Astrocyte (in vitro differentiated cells and primary cell): ENCODE results near the gene SBF2. TPM values are rescaled to one million over a fixed set of nuclear protein-coding genes. Genes with fewer than 3 reads are reported as not detected.
A peak's percentile ranks its signal among the peaks of the same experiment; 100 is the strongest.

Experiments
- DNase-seq: peaks from one replicate; pipeline ENCODE4 v3.0.0-alpha.2; 2010; ENCODE audit warnings: low read depth
- FAIRE-seq: peaks from 2 replicates; lab custom pipeline; 2011; peaks lifted over from hg19 to GRCh38; lab: Jason Lieb, UNC
- H2AFZ ChIP-seq: 2 replicates; pipeline ENCODE4 v1.6.0; 2012; ENCODE audit warnings: low read depth, low read length, inconsistent platforms
- H3K27ac ChIP-seq: 2 replicates; pipeline ENCODE4 v1.5.1; 2011; ENCODE audit warnings: low read depth, low read length, inconsistent platforms
- H3K27me3 ChIP-seq: 2 replicates; pipeline ENCODE4 v1.6.0; 2011; ENCODE audit warnings: low read length, inconsistent platforms; ENCODE audit not compliant: insufficient read depth
- H3K36me3 ChIP-seq: 2 replicates; pipeline ENCODE4 v1.5.1; 2011; ENCODE audit warnings: low read length, inconsistent platforms; ENCODE audit not compliant: insufficient read depth
- H3K4me1 ChIP-seq: 2 replicates; pipeline ENCODE4 v1.5.1; 2011; ENCODE audit warnings: low read length, inconsistent platforms; ENCODE audit not compliant: insufficient read depth
- H3K4me2 ChIP-seq: 2 replicates; pipeline ENCODE4 v1.6.0; 2012; ENCODE audit warnings: low read length, inconsistent platforms
- H3K4me3 ChIP-seq: 2 replicates; pipeline ENCODE4 v1.5.1; 2011; ENCODE audit warnings: low read depth, mild to moderate bottlenecking, low read length, inconsistent platforms; ENCODE audit not compliant: insufficient read depth
- H3K79me2 ChIP-seq: 2 replicates; pipeline ENCODE4 v1.6.0; 2012; ENCODE audit warnings: mild to moderate bottlenecking, low read length, inconsistent platforms; ENCODE audit not compliant: insufficient read depth
- H3K9ac ChIP-seq: 2 replicates; pipeline ENCODE4 v1.6.0; 2012; ENCODE audit warnings: mild to moderate bottlenecking, low read length, inconsistent platforms
- H3K9me3 ChIP-seq: 2 replicates; pipeline ENCODE4 v1.5.1; 2012; ENCODE audit warnings: low read depth, mild to moderate bottlenecking, low read length, inconsistent platforms; ENCODE audit not compliant: insufficient read depth
- H4K20me1 ChIP-seq: 2 replicates; pipeline ENCODE4 v1.6.0; 2012; ENCODE audit warnings: low read length, inconsistent platforms; ENCODE audit not compliant: insufficient read depth
- H3K27ac Mint-ChIP-seq: one replicate; pipeline ENCODE4 v1.8.0; 2021; ENCODE audit warnings: mild to moderate bottlenecking, mixed read lengths; ENCODE audit not compliant: unreplicated experiment
- H3K27me3 Mint-ChIP-seq: one replicate; pipeline ENCODE4 v1.8.0; 2021; ENCODE audit warnings: low read depth, mixed read lengths; ENCODE audit not compliant: unreplicated experiment
- H3K36me3 Mint-ChIP-seq: one replicate; pipeline ENCODE4 v1.8.0; 2021; ENCODE audit warnings: low read depth, mixed read lengths; ENCODE audit not compliant: unreplicated experiment
- H3K4me1 Mint-ChIP-seq: one replicate; pipeline ENCODE4 v1.8.0; 2021; ENCODE audit warnings: low read depth, mixed read lengths; ENCODE audit not compliant: unreplicated experiment
- H3K4me3 Mint-ChIP-seq: one replicate; pipeline ENCODE4 v1.8.0; 2021; ENCODE audit warnings: mild to moderate bottlenecking, moderate library complexity, mixed read lengths; ENCODE audit not compliant: unreplicated experiment
- H3K9me3 Mint-ChIP-seq: one replicate; pipeline ENCODE4 v1.8.0; 2021; ENCODE audit warnings: mild to moderate bottlenecking, mixed read lengths; ENCODE audit not compliant: unreplicated experiment
- CTCF ChIP-seq: IDR thresholded peaks from 2 replicates; pipeline ENCODE4 v1.5.1; 2011; ENCODE audit warnings: low read depth, mild to moderate bottlenecking, inconsistent platforms, low read length, moderate library complexity; ENCODE audit not compliant: insufficient read depth
- EZH2 ChIP-seq: IDR thresholded peaks from 2 replicates; pipeline ENCODE4 v1.6.1; 2012; ENCODE audit warnings: mild to moderate bottlenecking, low read length, inconsistent platforms; ENCODE audit not compliant: insufficient read depth
- total RNA-seq: library from RNA; stranded (reverse); gene quantifications from 2 replicates; pipeline ENCODE4 v1.2.1, GENCODE V29; 2021

Gene SBF2
- total RNA-seq, 1 donor from 2014 or later, result 50.0 TPM

- Histone ChIP-seq H3K27ac (no peak overlapping the region), H3K36me3 (no peaks in the 10 kb centered on the region), H3K9me3 (no peaks in the 10 kb centered on the region), H3K9ac (no peak overlapping the region), H3K27me3 (no peaks in the 10 kb centered on the region), H4K20me1 (peaks cover 4% of the 10 kb centered on the region), H2AFZ (no peak overlapping the region), H3K4me1 (no peaks in the 10 kb centered on the region), H3K4me3 (no peak overlapping the region), H3K4me2 (no peak overlapping the region), H3K79me2 (peaks cover 11% of the 10 kb centered on the region)
- TF ChIP-seq EZH2, result no peak
- peaks cover 16% of the 10 kb centered on the region for H3K4me1 Mint-ChIP-seq
- FAIRE-seq, result no peak
- H3K27ac Mint-ChIP-seq, result no peak overlapping the region
- no peaks in the 10 kb centered on the region for H3K27me3 Mint-ChIP-seq
- no peak overlapping the region for H3K4me3 Mint-ChIP-seq
- no peaks in the 10 kb centered on the region for H3K9me3 Mint-ChIP-seq
- no peaks in the 10 kb centered on the region for H3K36me3 Mint-ChIP-seq
- DNase-seq, result no peak
These were observed 129.4 kb downstream of the SBF2 start for GRCh38 chr11:10164621-10165020.

GRCh38 chr11:10162222-10162621 is 131.8 kb downstream of the SBF2 start:
- FAIRE-seq (no peak), DNase-seq (no peak)
- Histone ChIP-seq H3K4me2 (no peak overlapping the region), H3K4me1 (no peaks in the 10 kb centered on the region), H3K4me3 (no peak overlapping the region), H4K20me1 (peaks cover 4% of the 10 kb centered on the region), H2AFZ (no peak overlapping the region), H3K36me3 (no peaks in the 10 kb centered on the region), H3K79me2 (peaks cover 11% of the 10 kb centered on the region), H3K9me3 (no peaks in the 10 kb centered on the region), H3K27ac (no peak overlapping the region), H3K9ac (no peak overlapping the region), H3K27me3 (no peaks in the 10 kb centered on the region)
- peaks cover 16% of the 10 kb centered on the region for H3K4me1 Mint-ChIP-seq
- H3K27ac Mint-ChIP-seq, result no peak overlapping the region
- H3K4me3 Mint-ChIP-seq, result no peak overlapping the region
- TF ChIP-seq CTCF, result no peak
- TF ChIP-seq EZH2, result no peak
- H3K27me3 Mint-ChIP-seq, result no peaks in the 10 kb centered on the region
- H3K36me3 Mint-ChIP-seq, result no peaks in the 10 kb centered on the region
- no peaks in the 10 kb centered on the region for H3K9me3 Mint-ChIP-seq

GRCh38 chr11:10160350-10160749 is 133.7 kb downstream of the SBF2 start:
- FAIRE-seq, result peak; percentile 20
- H3K4me3 Mint-ChIP-seq, result no peak overlapping the region
- H3K79me2 ChIP-seq, result peaks cover 18% of the 10 kb centered on the region
- no peak for DNase-seq
- no peaks in the 10 kb centered on the region for H3K27me3 ChIP-seq
- H3K27ac ChIP-seq, result no peak overlapping the region
- no peaks in the 10 kb centered on the region for H3K36me3 ChIP-seq
- peaks cover 2% of the 10 kb centered on the region for H3K9me3 ChIP-seq
- H4K20me1 ChIP-seq, result peaks cover 4% of the 10 kb centered on the region
- H3K4me3 ChIP-seq, result no peak overlapping the region
- no peak overlapping the region for H2AFZ ChIP-seq
- no peaks in the 10 kb centered on the region for H3K36me3 Mint-ChIP-seq
- H3K4me1 Mint-ChIP-seq, result peaks cover 16% of the 10 kb centered on the region
- no peak overlapping the region for H3K9ac ChIP-seq
- H3K27ac Mint-ChIP-seq, result no peak overlapping the region
- H3K9me3 Mint-ChIP-seq, result peaks cover 4% of the 10 kb centered on the region
- TF ChIP-seq CTCF, result no peak
- TF ChIP-seq EZH2, result no peak
- H3K4me2 ChIP-seq, result no peak overlapping the region
- no peaks in the 10 kb centered on the region for H3K4me1 ChIP-seq
- H3K27me3 Mint-ChIP-seq, result no peaks in the 10 kb centered on the region
